ENCODE measurements around the gene SLC12A1. TPM values are rescaled to one million over a fixed set of nuclear protein-coding genes. Genes with fewer than 3 reads are reported as not detected.

The SLC12A1 gene
- total and polyA plus RNA-seq, 4 donors, result 0.23 to 0.81 (median 0.42) TPM; not detected in 1

DNA sequence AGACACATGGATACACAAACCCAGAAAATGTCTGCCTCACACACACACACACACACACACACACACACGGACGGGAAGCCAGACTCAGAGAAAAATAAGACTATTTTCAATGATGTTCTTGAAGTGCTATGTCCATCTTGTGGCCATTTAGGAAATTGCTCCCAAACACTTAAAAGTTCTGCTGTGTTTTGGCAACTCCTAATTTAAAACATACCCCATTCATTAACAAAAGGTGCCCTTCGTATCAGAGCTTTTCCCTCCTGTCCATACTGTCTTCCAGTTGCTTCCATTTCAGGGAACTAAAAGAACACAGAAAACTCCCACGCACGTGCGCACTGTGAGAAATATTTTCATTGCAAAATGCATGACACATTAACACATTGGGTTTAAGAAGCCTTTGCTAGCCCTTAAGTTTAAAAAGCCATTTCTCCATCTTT lies 44.6 kb downstream of the SLC12A1 start:
- H3K36me3 ChIP-seq (ENCODE audit: control insufficient read depth in 1 of 2, insufficient read depth in 2 of 2, low read length in 1 of 2), result no peaks in the 10 kb centered on the region
- H3K27ac ChIP-seq (ENCODE audit: low read depth in 1 of 2, low read length in 2 of 2), result no peak overlapping the region
- ATAC-seq (ENCODE audit: low FRiP score) (peak; percentile 68), DNase-seq (peak in 1 of 2 donors; percentile 60)
- H3K4me3 ChIP-seq (ENCODE audit: low read length in 2 of 2), result no peak overlapping the region
- intact Hi-C loops (cut with DNase I), result no loop called here
- 10 to 12% methylated on average over 6 of the region's 6 CpGs for WGBS, 2 donors
- H3K9me3 ChIP-seq (ENCODE audit: control insufficient read depth, low read length), result no peaks in the 10 kb centered on the region
- peaks cover 0 to 2% of the 10 kb centered on the region in 2 donors for H3K4me1 ChIP-seq (ENCODE audit: control insufficient read depth in 1 of 2, insufficient read depth in 2 of 2, low read length in 2 of 2)
- H3K27me3 ChIP-seq (ENCODE audit: control insufficient read depth in 1 of 2, insufficient read depth in 2 of 2, low read length in 1 of 2), result no peaks in the 10 kb centered on the region

DNA sequence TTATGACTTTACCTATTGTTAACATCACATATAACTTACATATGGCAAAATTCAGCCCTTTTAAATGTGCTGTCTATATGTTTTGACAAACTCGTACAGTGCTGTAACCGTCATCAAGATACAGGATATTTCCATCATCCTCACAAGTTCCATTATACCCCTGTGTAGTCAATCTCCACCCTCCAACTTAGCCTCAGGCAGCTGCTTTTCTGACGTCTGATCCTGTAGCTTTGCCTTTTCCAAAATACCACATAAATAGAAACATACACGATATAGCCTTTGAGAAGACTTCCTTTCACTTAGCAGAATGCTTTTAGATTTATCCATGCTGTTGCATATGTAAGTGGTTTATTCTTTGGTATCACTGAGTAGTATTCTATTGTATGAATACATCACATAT lies 47.1 kb downstream of the SLC12A1 start:
- H3K4me3 ChIP-seq (ENCODE audit: low read length in 2 of 2), result no peak overlapping the region
- WGBS, 2 donors, result 52 to 57% methylated on average over 4 of the region's 4 CpGs
- intact Hi-C loops (cut with DNase I), result no loop called here
- H3K36me3 ChIP-seq (ENCODE audit: control insufficient read depth in 1 of 2, insufficient read depth in 2 of 2, low read length in 1 of 2), result no peaks in the 10 kb centered on the region
- ATAC-seq (ENCODE audit: low FRiP score) (no peak), DNase-seq (no peak)
- peaks cover 0 to 2% of the 10 kb centered on the region in 2 donors for H3K4me1 ChIP-seq (ENCODE audit: control insufficient read depth in 1 of 2, insufficient read depth in 2 of 2, low read length in 2 of 2)
- H3K27ac ChIP-seq (ENCODE audit: low read depth in 1 of 2, low read length in 2 of 2), result no peak overlapping the region
- no peaks in the 10 kb centered on the region for H3K27me3 ChIP-seq (ENCODE audit: control insufficient read depth in 1 of 2, insufficient read depth in 2 of 2, low read length in 1 of 2)
- no peaks in the 10 kb centered on the region for H3K9me3 ChIP-seq (ENCODE audit: control insufficient read depth, low read length)

DNA sequence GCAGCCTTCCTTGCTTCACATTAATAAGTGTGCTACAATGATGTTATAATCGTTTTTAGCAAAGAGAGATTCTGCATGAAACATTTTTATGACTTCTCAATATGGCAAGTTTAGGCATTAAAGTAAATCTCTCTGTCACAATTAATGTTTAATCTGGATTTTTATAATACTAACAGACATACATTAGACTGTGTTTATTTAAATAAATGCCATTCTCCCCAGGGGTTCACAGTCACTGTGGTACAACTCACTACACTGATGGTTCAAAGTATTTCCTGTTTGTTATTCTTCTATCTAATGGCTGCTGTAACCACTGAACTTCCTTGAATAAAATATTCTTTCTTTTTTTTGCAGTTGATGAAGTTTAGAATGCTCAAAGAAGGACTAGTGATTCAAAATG lies 59.0 kb downstream of the SLC12A1 start:
- intact Hi-C loops (cut with DNase I), result loop anchor here in 1 of 2 donors (10.0 kb wide), 1 partner anchor 60 kb away; no protein-coding TSS in a partner anchor
- H3K36me3 ChIP-seq (ENCODE audit: control insufficient read depth in 1 of 2, insufficient read depth in 2 of 2, low read length in 1 of 2), result no peaks in the 10 kb centered on the region
- no peaks in the 10 kb centered on the region for H3K9me3 ChIP-seq (ENCODE audit: control insufficient read depth, low read length)
- DNase-seq (no peak), ATAC-seq (ENCODE audit: low FRiP score) (no peak)
- H3K27ac ChIP-seq (ENCODE audit: low read depth in 1 of 2, low read length in 2 of 2), result no peak overlapping the region
- WGBS, 2 donors, result 44 to 51% methylated on average over 1 of the region's 1 CpG
- H3K27me3 ChIP-seq (ENCODE audit: control insufficient read depth in 1 of 2, insufficient read depth in 2 of 2, low read length in 1 of 2), result no peaks in the 10 kb centered on the region
- H3K4me3 ChIP-seq (ENCODE audit: low read length in 2 of 2), result no peak overlapping the region
- no peaks in the 10 kb centered on the region for H3K4me1 ChIP-seq (ENCODE audit: control insufficient read depth in 1 of 2, insufficient read depth in 2 of 2, low read length in 2 of 2)

DNA sequence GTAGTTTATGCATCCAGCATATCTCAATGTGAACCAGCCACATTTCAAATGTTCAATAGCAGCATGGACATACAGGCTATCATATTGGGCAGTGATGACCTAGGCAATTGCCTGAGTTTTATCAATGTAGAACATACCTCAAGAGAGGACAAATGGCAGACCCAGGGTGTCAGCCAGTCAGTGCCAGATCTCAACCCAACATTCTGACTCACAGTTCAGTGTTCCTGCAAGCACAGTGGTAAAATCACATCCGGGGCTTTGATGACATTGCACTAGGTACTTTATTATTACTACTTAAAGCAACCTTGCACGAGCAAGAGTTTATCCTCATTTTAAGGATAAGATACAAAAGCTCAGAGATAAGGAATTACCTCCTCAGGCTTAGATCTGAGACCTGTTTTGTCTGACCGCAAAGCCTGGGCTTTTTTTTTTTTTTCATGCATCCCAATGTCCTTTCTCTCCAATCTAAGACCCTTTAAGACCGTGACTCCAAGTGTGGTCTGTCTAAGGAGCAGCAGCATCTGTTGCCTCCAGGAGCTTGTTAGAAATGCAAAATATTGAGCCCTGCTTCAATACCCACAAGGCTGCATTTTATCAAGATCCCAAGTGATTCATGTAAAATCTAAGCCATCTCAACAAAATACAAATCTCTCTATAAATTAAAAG lies 60.1 kb downstream of the SLC12A1 start:
- Histone ChIP-seq H3K27me3 (ENCODE audit: control insufficient read depth in 1 of 2, insufficient read depth in 2 of 2, low read length in 1 of 2) (no peaks in the 10 kb centered on the region), H3K4me1 (ENCODE audit: control insufficient read depth in 1 of 2, insufficient read depth in 2 of 2, low read length in 2 of 2) (no peaks in the 10 kb centered on the region), H3K4me3 (ENCODE audit: low read length in 2 of 2) (no peak overlapping the region), H3K9me3 (ENCODE audit: control insufficient read depth, low read length) (no peaks in the 10 kb centered on the region), H3K36me3 (ENCODE audit: control insufficient read depth in 1 of 2, insufficient read depth in 2 of 2, low read length in 1 of 2) (no peaks in the 10 kb centered on the region), H3K27ac (ENCODE audit: low read depth in 1 of 2, low read length in 2 of 2) (no peak overlapping the region)
- intact Hi-C loops (cut with DNase I), result loop anchor here in 1 of 2 donors (10.0 kb wide), 1 partner anchor 59 kb away; no protein-coding TSS in a partner anchor
- ATAC-seq (ENCODE audit: low FRiP score) (no peak), DNase-seq (no peak)
- 23 to 32% methylated on average over 4 of the region's 4 CpGs for whole genome bisulfite sequencing, 2 donors

DNA sequence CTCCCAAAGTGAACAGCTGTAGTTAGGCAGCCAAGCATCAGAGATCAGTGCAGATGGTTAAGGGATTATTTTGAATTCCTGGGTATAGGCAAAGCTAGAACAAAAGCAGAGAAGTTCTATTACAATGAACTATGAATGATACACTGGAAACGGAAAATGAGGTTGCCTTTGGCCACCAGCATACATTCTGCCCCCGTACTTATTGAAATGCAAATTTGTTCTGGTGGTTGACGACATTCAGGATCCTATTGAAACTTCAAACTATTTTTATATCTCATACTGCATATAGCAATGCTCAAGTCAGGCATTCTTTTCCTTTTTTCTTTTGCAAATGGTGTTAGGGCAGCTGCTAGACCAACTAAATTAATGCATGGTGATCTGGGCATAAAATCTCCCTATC lies 61.7 kb downstream of the SLC12A1 start:
- H3K27ac ChIP-seq (ENCODE audit: low read depth in 1 of 2, low read length in 2 of 2), result no peak overlapping the region
- H3K27me3 ChIP-seq (ENCODE audit: control insufficient read depth in 1 of 2, insufficient read depth in 2 of 2, low read length in 1 of 2), result no peaks in the 10 kb centered on the region
- H3K4me3 ChIP-seq (ENCODE audit: low read length in 2 of 2), result no peak overlapping the region
- H3K9me3 ChIP-seq (ENCODE audit: control insufficient read depth, low read length), result no peaks in the 10 kb centered on the region
- DNase-seq, result no peak
- no peaks in the 10 kb centered on the region for H3K4me1 ChIP-seq (ENCODE audit: control insufficient read depth in 1 of 2, insufficient read depth in 2 of 2, low read length in 2 of 2)
- H3K36me3 ChIP-seq (ENCODE audit: control insufficient read depth in 1 of 2, insufficient read depth in 2 of 2, low read length in 1 of 2), result no peaks in the 10 kb centered on the region
- ATAC-seq (ENCODE audit: low FRiP score), result no peak
- intact Hi-C loops (cut with DNase I), result loop anchor here in 1 of 2 donors (10.0 kb wide), 1 partner anchor 57 kb away; no protein-coding TSS in a partner anchor
- WGBS, 2 donors, result 85 to 91% methylated on average over 3 of the region's 3 CpGs

DNA sequence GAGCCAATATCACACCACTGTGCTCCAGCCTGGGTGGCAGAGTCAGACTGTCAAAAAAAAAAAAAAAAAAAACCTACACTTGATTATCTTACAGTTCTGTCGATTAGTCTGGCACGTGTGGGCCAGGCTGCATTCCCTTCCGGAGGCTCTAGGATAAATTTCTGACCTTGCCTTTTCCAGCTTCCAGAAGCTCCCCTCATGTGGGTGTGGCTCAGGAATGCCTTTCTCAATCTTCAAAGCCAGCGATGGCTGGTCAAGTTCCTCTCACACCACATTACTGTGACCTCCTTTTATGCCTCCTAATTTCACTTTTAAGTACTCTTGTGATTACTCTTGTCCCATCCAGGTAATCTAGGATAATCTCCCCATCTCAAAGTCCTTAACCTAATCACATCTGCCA lies 66.9 kb downstream of the SLC12A1 start:
- intact Hi-C loops (cut with DNase I), result no loop called here

DNA sequence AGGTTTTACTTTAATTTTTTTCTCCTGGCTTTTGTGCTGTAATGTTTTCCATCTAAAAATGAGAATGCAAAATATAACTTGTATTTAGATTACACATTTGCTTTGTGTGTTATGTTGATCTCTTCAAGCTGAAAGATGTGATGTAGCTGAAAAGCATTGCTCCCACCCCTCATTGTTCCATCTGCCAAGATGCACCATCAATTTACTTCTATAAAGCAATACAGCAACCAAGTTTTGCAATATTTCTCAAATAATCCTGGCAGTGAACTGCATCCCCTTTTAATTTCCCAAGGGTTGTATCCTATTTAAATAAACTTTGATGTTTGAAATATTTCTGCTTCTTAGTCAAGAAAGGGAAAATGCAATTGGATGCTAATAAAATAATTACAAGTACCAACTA lies 72.6 kb downstream of the SLC12A1 start:
- Histone ChIP-seq H3K27me3 (ENCODE audit: control insufficient read depth in 1 of 2, insufficient read depth in 2 of 2, low read length in 1 of 2) (no peaks in the 10 kb centered on the region), H3K4me3 (ENCODE audit: low read length in 2 of 2) (no peak overlapping the region), H3K27ac (ENCODE audit: low read depth in 1 of 2, low read length in 2 of 2) (no peak overlapping the region), H3K36me3 (ENCODE audit: control insufficient read depth in 1 of 2, insufficient read depth in 2 of 2, low read length in 1 of 2) (no peaks in the 10 kb centered on the region), H3K9me3 (ENCODE audit: control insufficient read depth, low read length) (no peaks in the 10 kb centered on the region), H3K4me1 (ENCODE audit: control insufficient read depth in 1 of 2, insufficient read depth in 2 of 2, low read length in 2 of 2) (peaks cover 0 to 19% of the 10 kb centered on the region in 2 donors)
- ATAC-seq (ENCODE audit: low FRiP score), result no peak
- intact Hi-C loops (cut with DNase I), result loop anchor here in 1 of 2 donors (5.0 kb wide), 1 partner anchor 276 kb away; no protein-coding TSS in a partner anchor
- DNase-seq, result no peak

More for the DNA sequence above, 66.9 kb downstream of the SLC12A1 start:
- Histone ChIP-seq H3K4me1 (ENCODE audit: control insufficient read depth in 1 of 2, insufficient read depth in 2 of 2, low read length in 2 of 2) (no peaks in the 10 kb centered on the region), H3K9me3 (ENCODE audit: control insufficient read depth, low read length) (no peaks in the 10 kb centered on the region), H3K27ac (ENCODE audit: low read depth in 1 of 2, low read length in 2 of 2) (no peak overlapping the region), H3K27me3 (ENCODE audit: control insufficient read depth in 1 of 2, insufficient read depth in 2 of 2, low read length in 1 of 2) (no peaks in the 10 kb centered on the region), H3K36me3 (ENCODE audit: control insufficient read depth in 1 of 2, insufficient read depth in 2 of 2, low read length in 1 of 2) (no peaks in the 10 kb centered on the region), H3K4me3 (ENCODE audit: low read length in 2 of 2) (no peak overlapping the region)
- no peak for ATAC-seq (ENCODE audit: low FRiP score)
- 79% methylated on average over 4 of the region's 4 CpGs for WGBS, 2 donors
- DNase-seq, result no peak

DNA sequence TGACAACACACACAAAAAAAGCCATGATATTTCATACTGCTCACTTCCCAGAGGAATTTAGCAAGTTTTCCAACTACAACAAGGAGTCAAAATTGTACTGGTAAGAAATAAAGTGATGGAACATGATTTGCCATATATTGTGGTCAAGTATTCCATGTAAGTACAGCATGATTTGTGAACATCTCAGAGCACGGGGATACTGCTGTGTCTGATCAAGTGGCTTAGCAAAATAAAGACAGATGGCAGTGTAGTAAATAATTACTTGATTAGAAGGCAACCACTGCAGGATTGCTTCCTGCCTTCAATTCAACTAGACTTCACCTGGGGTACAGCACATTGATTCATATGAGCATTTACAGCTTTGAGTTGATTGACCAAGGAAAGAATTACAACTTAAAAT lies 73.5 kb downstream of the SLC12A1 start:
- no peak overlapping the region for H3K4me3 ChIP-seq (ENCODE audit: low read length in 2 of 2)
- DNase-seq (no peak), ATAC-seq (ENCODE audit: low FRiP score) (no peak)
- no peaks in the 10 kb centered on the region for H3K9me3 ChIP-seq (ENCODE audit: control insufficient read depth, low read length)
- H3K27me3 ChIP-seq (ENCODE audit: control insufficient read depth in 1 of 2, insufficient read depth in 2 of 2, low read length in 1 of 2), result no peaks in the 10 kb centered on the region
- WGBS, 2 donors, result 84 to 93% methylated on average over 1 of the region's 1 CpG
- H3K27ac ChIP-seq (ENCODE audit: low read depth in 1 of 2, low read length in 2 of 2), result no peak overlapping the region
- intact Hi-C loops (cut with DNase I), result loop anchor here (5.0 to 10.0 kb wide), 5 partner anchors 57 to 1085 kb away; no protein-coding TSS in a partner anchor
- peaks cover 0 to 22% of the 10 kb centered on the region in 2 donors for H3K4me1 ChIP-seq (ENCODE audit: control insufficient read depth in 1 of 2, insufficient read depth in 2 of 2, low read length in 2 of 2)
- H3K36me3 ChIP-seq (ENCODE audit: control insufficient read depth in 1 of 2, insufficient read depth in 2 of 2, low read length in 1 of 2), result no peaks in the 10 kb centered on the region

DNA sequence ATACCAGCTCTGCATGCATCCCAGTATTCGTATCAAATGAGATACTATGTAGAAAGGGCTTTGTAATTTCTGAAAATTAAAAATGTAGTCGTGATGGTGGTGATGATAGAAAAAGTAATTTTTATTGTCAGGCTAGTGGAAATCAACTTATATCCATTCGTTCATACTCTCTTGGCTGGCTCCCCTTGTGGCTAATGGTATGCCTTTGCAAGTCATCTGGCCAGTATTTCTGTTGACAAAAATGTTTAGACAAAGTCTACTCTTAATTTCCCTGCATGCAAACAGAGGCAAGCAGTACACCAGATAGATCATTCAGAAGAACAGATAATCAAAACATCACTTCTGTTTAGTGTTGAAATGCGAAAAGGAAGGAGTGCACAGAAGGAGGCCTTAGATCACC lies 75.6 kb downstream of the SLC12A1 start:
- Histone ChIP-seq H3K9me3 (ENCODE audit: control insufficient read depth, low read length) (no peaks in the 10 kb centered on the region), H3K4me1 (ENCODE audit: control insufficient read depth in 1 of 2, insufficient read depth in 2 of 2, low read length in 2 of 2) (peaks cover 4 to 24% of the 10 kb centered on the region in 2 donors), H3K4me3 (ENCODE audit: low read length in 2 of 2) (no peak overlapping the region), H3K27ac (ENCODE audit: low read depth in 1 of 2, low read length in 2 of 2) (no peak overlapping the region), H3K27me3 (ENCODE audit: control insufficient read depth in 1 of 2, insufficient read depth in 2 of 2, low read length in 1 of 2) (no peaks in the 10 kb centered on the region), H3K36me3 (ENCODE audit: control insufficient read depth in 1 of 2, insufficient read depth in 2 of 2, low read length in 1 of 2) (no peaks in the 10 kb centered on the region)
- intact Hi-C loops (cut with DNase I), result loop anchor here (5.0 to 10.0 kb wide), 4 partner anchors 59 to 1087 kb away; no protein-coding TSS in a partner anchor
- no peak for ATAC-seq (ENCODE audit: low FRiP score)
- no peak for DNase-seq
- 82 to 86% methylated on average over 4 of the region's 4 CpGs for WGBS, 2 donors
